ENCODE results near the gene PIK3R5.

The PIK3R5 gene

DNA sequence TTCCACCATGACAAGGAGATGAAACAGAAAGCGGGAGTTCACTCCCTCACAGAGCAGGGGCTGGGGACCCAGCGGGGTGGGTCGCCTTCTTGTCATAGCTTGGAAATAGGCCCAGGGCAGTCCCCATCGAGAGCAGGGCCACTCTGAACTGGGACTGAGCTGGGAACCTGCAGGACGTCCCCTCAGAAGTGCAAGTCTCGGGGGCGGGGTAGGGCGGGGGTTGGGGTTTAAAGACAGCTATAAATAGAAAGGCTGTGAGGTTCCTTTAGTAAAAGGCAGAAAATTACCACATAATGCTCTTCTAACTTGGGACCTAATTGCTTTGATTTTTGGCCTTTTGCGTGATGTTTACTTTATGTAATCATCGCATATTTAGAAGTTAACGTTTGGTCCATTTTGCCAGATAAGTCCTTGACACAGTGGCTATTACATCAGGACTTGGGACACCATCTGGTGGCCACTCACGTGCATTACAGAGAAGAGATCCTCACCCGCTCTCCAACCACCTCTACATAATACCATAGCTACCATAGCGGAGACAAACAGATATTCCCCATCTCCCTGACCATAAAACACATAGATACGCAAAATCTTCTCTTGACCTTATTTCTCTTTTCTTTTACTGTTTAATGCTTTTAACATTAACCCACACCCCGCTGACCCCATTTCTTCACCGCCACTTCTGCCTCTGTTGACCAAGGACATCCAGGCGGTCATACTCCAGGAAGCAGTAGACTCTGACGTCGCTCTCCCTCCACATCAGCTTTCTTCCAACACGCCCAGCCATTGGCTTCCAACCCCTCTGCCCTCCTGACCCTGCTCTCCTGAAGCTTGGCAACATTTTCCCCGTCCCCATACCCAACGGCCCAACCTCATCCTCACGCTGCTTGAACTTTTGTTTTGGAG lies 70.6 kb downstream of the PIK3R5 start:
- no peak overlapping the region for H3K4me2 ChIP-seq (ENCODE audit: low read depth, low read length, poor library complexity, severe bottlenecking)
- no peak overlapping the region for H2AFZ ChIP-seq (ENCODE audit: low read depth, low read length, severe bottlenecking)
- H3K79me2 ChIP-seq (ENCODE audit: insufficient read depth, low read length) = no peaks in the 10 kb centered on the region
- no peaks in the 10 kb centered on the region for H3K27me3 ChIP-seq (ENCODE audit: low read length)
- H4K20me1 ChIP-seq (ENCODE audit: low read depth, low read length) = no peaks in the 10 kb centered on the region
- no peak overlapping the region for H3K27ac ChIP-seq (ENCODE audit: low read depth, low read length)
- H3K9ac ChIP-seq (ENCODE audit: low read length) = no peak overlapping the region
- H3K9me2 ChIP-seq (replicated peaks; ENCODE audit: insufficient read depth, low read length) = no peaks in the 10 kb centered on the region
- no peaks in the 10 kb centered on the region for H3K9me3 ChIP-seq (ENCODE audit: insufficient read depth, low read length)
- H3F3A ChIP-seq (ENCODE audit: insufficient read depth) = no peaks in the 10 kb centered on the region
- no peaks in the 10 kb centered on the region for H3K36me3 ChIP-seq (ENCODE audit: low read length)
- H3K4me3 ChIP-seq (ENCODE audit: insufficient read depth, low read length, poor library complexity, severe bottlenecking) = no peak overlapping the region
- TF ChIP-seq, protein P1, sequence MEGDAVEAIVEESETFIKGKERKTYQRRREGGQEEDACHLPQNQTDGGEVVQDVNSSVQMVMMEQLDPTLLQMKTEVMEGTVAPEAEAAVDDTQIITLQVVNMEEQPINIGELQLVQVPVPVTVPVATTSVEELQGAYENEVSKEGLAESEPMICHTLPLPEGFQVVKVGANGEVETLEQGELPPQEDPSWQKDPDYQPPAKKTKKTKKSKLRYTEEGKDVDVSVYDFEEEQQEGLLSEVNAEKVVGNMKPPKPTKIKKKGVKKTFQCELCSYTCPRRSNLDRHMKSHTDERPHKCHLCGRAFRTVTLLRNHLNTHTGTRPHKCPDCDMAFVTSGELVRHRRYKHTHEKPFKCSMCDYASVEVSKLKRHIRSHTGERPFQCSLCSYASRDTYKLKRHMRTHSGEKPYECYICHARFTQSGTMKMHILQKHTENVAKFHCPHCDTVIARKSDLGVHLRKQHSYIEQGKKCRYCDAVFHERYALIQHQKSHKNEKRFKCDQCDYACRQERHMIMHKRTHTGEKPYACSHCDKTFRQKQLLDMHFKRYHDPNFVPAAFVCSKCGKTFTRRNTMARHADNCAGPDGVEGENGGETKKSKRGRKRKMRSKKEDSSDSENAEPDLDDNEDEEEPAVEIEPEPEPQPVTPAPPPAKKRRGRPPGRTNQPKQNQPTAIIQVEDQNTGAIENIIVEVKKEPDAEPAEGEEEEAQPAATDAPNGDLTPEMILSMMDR (IDR thresholded peaks at IDR 0.05; ENCODE audit: insufficient read depth, low read length, poor library complexity, severe bottlenecking) = peak; percentile 46
- no peak for TF ChIP-seq EZH2phosphoT487 (conservative IDR thresholded peaks at IDR 0.05; ENCODE audit: low read length)

DNA sequence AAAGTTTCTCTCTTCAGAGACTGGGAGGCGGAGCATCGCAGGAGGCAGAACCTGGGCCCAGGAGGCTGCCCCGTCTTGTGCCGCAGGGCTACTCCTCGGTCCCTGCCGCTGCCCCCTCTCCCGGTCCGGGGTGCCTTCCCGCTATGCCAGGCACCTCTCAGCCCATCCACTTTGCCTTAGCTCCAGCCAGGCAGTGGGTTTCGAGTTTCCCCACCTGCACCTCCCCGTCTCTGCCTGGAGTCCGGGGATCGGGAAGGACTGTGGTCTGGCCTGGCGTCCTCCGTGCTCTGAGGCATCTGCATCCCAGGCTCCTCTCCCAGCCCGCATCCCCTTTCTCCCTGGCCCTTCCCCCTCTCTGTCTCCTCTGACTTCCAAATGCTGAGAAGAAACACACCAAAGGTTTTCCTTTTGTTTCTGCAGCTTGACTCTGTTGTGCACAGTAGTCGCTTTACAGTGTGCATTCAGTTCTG lies 71.3 kb downstream of the PIK3R5 start:
- Histone ChIP-seq H3F3A (ENCODE audit: insufficient read depth) (no peaks in the 10 kb centered on the region), H4K20me1 (ENCODE audit: low read depth, low read length) (no peaks in the 10 kb centered on the region), H3K36me3 (ENCODE audit: low read length) (no peaks in the 10 kb centered on the region), H3K79me2 (ENCODE audit: insufficient read depth, low read length) (no peaks in the 10 kb centered on the region), H3K4me3 (ENCODE audit: insufficient read depth, low read length, poor library complexity, severe bottlenecking) (no peak overlapping the region), H2AFZ (ENCODE audit: low read depth, low read length, severe bottlenecking) (no peak overlapping the region), H3K4me2 (ENCODE audit: low read depth, low read length, poor library complexity, severe bottlenecking) (no peak overlapping the region), H3K27ac (ENCODE audit: low read depth, low read length) (no peak overlapping the region), H3K9me3 (ENCODE audit: insufficient read depth, low read length) (no peaks in the 10 kb centered on the region), H3K27me3 (ENCODE audit: low read length) (no peaks in the 10 kb centered on the region), H3K9me2 (replicated peaks; ENCODE audit: insufficient read depth, low read length) (no peaks in the 10 kb centered on the region), H3K9ac (ENCODE audit: low read length) (no peak overlapping the region)
- TF ChIP-seq EZH2phosphoT487 (conservative IDR thresholded peaks at IDR 0.05; ENCODE audit: low read length) = no peak
- TF ChIP-seq, protein P1 (IDR thresholded peaks at IDR 0.05; ENCODE audit: insufficient read depth, low read length, poor library complexity, severe bottlenecking) = no peak

DNA sequence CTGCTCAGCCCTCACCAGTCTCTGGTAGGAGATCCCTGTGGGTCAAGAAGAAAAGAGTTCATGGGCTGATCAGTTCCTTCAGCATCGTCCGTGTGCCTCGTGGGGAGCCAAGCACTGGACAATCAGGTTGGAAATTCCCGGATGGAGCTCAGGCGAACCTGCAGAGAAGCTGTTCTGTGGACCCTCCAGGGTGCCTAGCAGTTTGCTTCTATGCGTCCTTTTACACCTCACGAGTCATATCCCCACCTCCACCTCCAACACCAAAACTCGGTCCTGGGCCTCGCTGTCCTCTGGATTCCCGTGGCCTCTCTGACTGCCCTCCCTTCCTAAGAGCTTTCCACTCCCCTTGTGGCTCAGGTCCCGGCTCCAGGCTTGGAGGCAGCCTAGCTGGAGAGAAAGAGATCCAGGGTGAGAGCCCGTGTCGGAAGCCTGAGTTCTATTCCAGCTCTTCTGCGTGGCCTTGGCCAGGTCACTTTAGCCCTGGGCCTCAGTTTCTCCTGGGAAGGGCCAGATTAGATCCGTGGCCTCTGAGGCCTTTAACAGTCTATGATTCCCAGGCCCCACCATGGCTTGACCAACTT lies 71.8 kb downstream of the PIK3R5 start:
- no peak for TF ChIP-seq EZH2phosphoT487 (conservative IDR thresholded peaks at IDR 0.05; ENCODE audit: low read length)
- TF ChIP-seq, protein P1 (IDR thresholded peaks at IDR 0.05; ENCODE audit: insufficient read depth, low read length, poor library complexity, severe bottlenecking) = no peak
- no peak overlapping the region for H3K4me3 ChIP-seq (ENCODE audit: insufficient read depth, low read length, poor library complexity, severe bottlenecking)
- no peaks in the 10 kb centered on the region for H3F3A ChIP-seq (ENCODE audit: insufficient read depth)

More for the DNA sequence above, 71.8 kb downstream of the PIK3R5 start:
- Histone ChIP-seq H3K79me2 (ENCODE audit: insufficient read depth, low read length) (no peaks in the 10 kb centered on the region), H3K9me2 (replicated peaks; ENCODE audit: insufficient read depth, low read length) (no peaks in the 10 kb centered on the region), H3K27ac (ENCODE audit: low read depth, low read length) (no peak overlapping the region), H3K9me3 (ENCODE audit: insufficient read depth, low read length) (no peaks in the 10 kb centered on the region), H4K20me1 (ENCODE audit: low read depth, low read length) (no peaks in the 10 kb centered on the region), H3K27me3 (ENCODE audit: low read length) (no peaks in the 10 kb centered on the region), H2AFZ (ENCODE audit: low read depth, low read length, severe bottlenecking) (no peak overlapping the region), H3K4me2 (ENCODE audit: low read depth, low read length, poor library complexity, severe bottlenecking) (no peak overlapping the region), H3K9ac (ENCODE audit: low read length) (no peak overlapping the region), H3K36me3 (ENCODE audit: low read length) (no peaks in the 10 kb centered on the region)

All from SU-DHL-6 (cell line).